Measurements from ENCODE around the gene PAPPA2. TPM values are rescaled to one million over a fixed set of nuclear protein-coding genes. Genes with fewer than 3 reads are reported as not detected.
"Not testable (repeated sequence)": the region's sequence is repeated elsewhere in the genome, so short reads cannot be mapped to it uniquely, and the experiment has no call there.

Gene PAPPA2
- polyA plus RNA-seq (ENCODE audit: insufficient read length in 12 of 12), result 10 to 100 TPM in 1 of 12 donors, 1 to 10 TPM in 2, under 1 TPM in 7, not detected in 2; 0.16 to 24.5 (median 0.39) TPM
- long read RNA-seq, donor 1, result 0 reads
- long read RNA-seq, donor 2, result 0 reads
- long read RNA-seq, donor 3, result 0 reads
- long read RNA-seq, donor 4, result 0 reads
- long read RNA-seq, donor 5, result 0 reads
- long read RNA-seq, donor 6, result 0 reads
- long read RNA-seq, donor 7, result 0 reads
- long read RNA-seq, donor 8, result 0 reads
- long read RNA-seq, donor 9, result 0 reads
- long read RNA-seq, donor 10, result 0 reads
- long read RNA-seq, donor 11, result 0 reads

GRCh38 chr1:176462674-176463378 is at the start of gene PAPPA2:
Gene PAPPA2, plus strand, starts transcription at chr1:176463175. Its CDS starts 93,148 bp downstream, at chr1:176556323.
- DNase-seq, result no peak

GRCh38 chr1:176416777-176417176 is 46.2 kb upstream of the PAPPA2 start:
- no peak for DNase-seq

- not testable (repeated sequence) for DNase-seq
Measured at GRCh38 chr1:176419608-176420007, 43.4 kb upstream of the PAPPA2 start.

- no peak for DNase-seq
Measured at GRCh38 chr1:176434234-176434633, 28.7 kb upstream of the PAPPA2 start.

- no peak for DNase-seq
Measured at GRCh38 chr1:176436251-176436650, 26.7 kb upstream of the PAPPA2 start.

- DNase-seq, result no peak
Measured at GRCh38 chr1:176440176-176440575, 22.8 kb upstream of the PAPPA2 start.

- no peak for DNase-seq
Measured at GRCh38 chr1:176444286-176444685, 18.7 kb upstream of the PAPPA2 start.

- DNase-seq, result no peak
Measured at GRCh38 chr1:176445402-176445801, 17.6 kb upstream of the PAPPA2 start.

- no peak for DNase-seq
Measured at GRCh38 chr1:176448340-176448739, 14.6 kb upstream of the PAPPA2 start.

GRCh38 chr1:176450526-176450925 is 12.4 kb upstream of the PAPPA2 start:
- DNase-seq, result no peak

- not testable (repeated sequence) for DNase-seq
Measured at GRCh38 chr1:176451741-176452140, 11.2 kb upstream of the PAPPA2 start.

GRCh38 chr1:176456795-176457194 is 6.2 kb upstream of the PAPPA2 start:
- no peak for DNase-seq

- DNase-seq, result no peak
Measured at GRCh38 chr1:176460544-176461336, 2.2 kb upstream of the PAPPA2 start.

GRCh38 chr1:176461576-176461975 is 1.4 kb upstream of the PAPPA2 start:
- DNase-seq, result no peak

GRCh38 chr1:176466514-176466913 is 3.5 kb downstream of the PAPPA2 start:
- no peak for DNase-seq

- no peak for DNase-seq
Measured at GRCh38 chr1:176469450-176470010, 6.6 kb downstream of the PAPPA2 start.

- DNase-seq, result no peak
Measured at GRCh38 chr1:176471338-176472121, 8.6 kb downstream of the PAPPA2 start.

GRCh38 chr1:176479971-176480370 is 17.0 kb downstream of the PAPPA2 start:
- no peak for DNase-seq

GRCh38 chr1:176480750-176481149 is 17.8 kb downstream of the PAPPA2 start:
- no peak for DNase-seq

- no peak for DNase-seq
Measured at GRCh38 chr1:176485083-176485482, 22.1 kb downstream of the PAPPA2 start.

- DNase-seq, result no peak
Measured at GRCh38 chr1:176494436-176494835, 31.5 kb downstream of the PAPPA2 start.

Data from muscle of arm (tissue), 14 donors.